Endothelial cell of umbilical vein (primary cell): Measurements from ENCODE around the gene ADAMTS6. TPM values are rescaled to one million over a fixed set of nuclear protein-coding genes. Genes with fewer than 3 reads are reported as not detected.

Experiments used
- BruUV-seq: library from RNA; stranded (reverse); fragments of 400-500 nt; replicated peaks from 2 replicates; lab custom pipeline; 2021; lab: Mats Ljungman, UMichigan
- CTCF ChIA-PET: fragments of 300-600, 350-600 bp; sonication (Branson Sonifier 250); formaldehyde crosslinking; loops from one replicate; lab custom pipeline; 2021; ENCODE audit warnings: antibody characterized with exemption, inconsistent platforms; lab: Charles Lee
- POLR2A ChIA-PET: fragments of 300-600, 350-600 bp; sonication (Branson Sonifier 250); formaldehyde crosslinking; loops from one replicate; lab custom pipeline; 2021; ENCODE audit warnings: antibody characterized with exemption, inconsistent platforms; lab: Charles Lee
- DNase-seq: peaks from one replicate; pipeline ENCODE4 v3.0.0-alpha.2; 2011; ENCODE audit warnings: low read depth, low spot score
- FAIRE-seq: peaks from 2 replicates; lab custom pipeline; 2011; peaks lifted over from hg19 to GRCh38; lab: Jason Lieb, UNC
- H2AFZ ChIP-seq: 2 replicates; pipeline ENCODE4 v1.6.0; 2012; ENCODE audit warnings: low read depth, low read length, control low read depth, inconsistent platforms
- H3K27ac ChIP-seq: 2 replicates; pipeline ENCODE4 v1.5.1; 2011; ENCODE audit warnings: low read depth, mild to moderate bottlenecking, control low read depth, low read length, moderate library complexity; ENCODE audit not compliant: insufficient read depth
- H3K27me3 ChIP-seq, 2 experiments: 2 replicates each; pipeline versions ENCODE4 v1.6.0 to v1.6.1; 2011; ENCODE audit warnings: low read length in 2 of 2, mixed read lengths in 1 of 2; ENCODE audit not compliant: control insufficient read depth in 2 of 2, insufficient read depth in 2 of 2
- H3K36me3 ChIP-seq, 2 experiments: 2 replicates in 1 of 2; 3 replicates in 1 of 2; pipeline ENCODE4 v1.5.1; 2011; ENCODE audit warnings: low read length in 2 of 2, mild to moderate bottlenecking in 1 of 2, moderate library complexity in 1 of 2; ENCODE audit not compliant: control insufficient read depth in 2 of 2, insufficient read depth in 2 of 2; ENCODE audit errors: extremely low read depth in 1 of 2
- H3K4me1 ChIP-seq: 3 replicates; pipeline ENCODE4 v1.5.1; 2011; ENCODE audit warnings: mild to moderate bottlenecking, low read length; ENCODE audit not compliant: control insufficient read depth, insufficient read depth; ENCODE audit errors: extremely low read depth
- H3K4me2 ChIP-seq: 2 replicates; pipeline ENCODE4 v1.6.1; 2011; ENCODE audit warnings: low read length, control low read depth, mixed read lengths; ENCODE audit not compliant: insufficient read depth
- H3K4me3 ChIP-seq, 3 experiments: fragments of 200-600 bp in 1 of 3; sonication (generic), shearing (Covaris generic) in 1 of 3; replicated peaks in 1 of 3; 2 replicates each; pipeline ENCODE4 v1.5.1; 2011 to 2016; ENCODE audit warnings: control low read depth in 3 of 3, low read length in 3 of 3, mild to moderate bottlenecking in 2 of 3, inconsistent platforms in 1 of 3, low read depth in 1 of 3, moderate library complexity in 1 of 3; ENCODE audit not compliant: insufficient read depth in 1 of 3
- H3K79me2 ChIP-seq: 2 replicates; pipeline ENCODE4 v1.6.0; 2012; ENCODE audit warnings: low read length, inconsistent platforms; ENCODE audit not compliant: control insufficient read depth, insufficient read depth
- H3K9ac ChIP-seq: replicated peaks from 2 replicates; pipeline ENCODE3; 2011; ENCODE audit warnings: low read length, control low read depth; ENCODE audit not compliant: insufficient read depth; ENCODE audit errors: extremely low read depth
- H3K9me1 ChIP-seq: replicated peaks from 3 replicates; pipeline ENCODE4 v1.6.0; 2011; ENCODE audit warnings: mild to moderate bottlenecking, low read length; ENCODE audit not compliant: control insufficient read depth, insufficient read depth; ENCODE audit errors: extremely low read depth
- H3K9me3 ChIP-seq: replicated peaks from 2 replicates; pipeline ENCODE4 v1.5.1; 2012; ENCODE audit warnings: low read length, inconsistent platforms; ENCODE audit not compliant: control insufficient read depth, insufficient read depth
- H4K20me1 ChIP-seq: replicated peaks from 2 replicates; pipeline ENCODE3; 2011; ENCODE audit warnings: mild to moderate bottlenecking, low read length; ENCODE audit not compliant: control insufficient read depth, insufficient read depth; ENCODE audit errors: extremely low read depth
- CTCF ChIP-seq, 2 donors: IDR thresholded peaks; 1 replicate in 1 of 2; 2 replicates in 1 of 2; pipeline ENCODE4 v1.5.1; 2011; ENCODE audit warnings: low read length in 2 of 2, mild to moderate bottlenecking in 2 of 2, moderate library complexity in 2 of 2, control low read depth in 1 of 2, inconsistent platforms in 1 of 2, low read depth in 1 of 2; ENCODE audit not compliant: insufficient read depth in 1 of 2; ENCODE audit errors: extremely low read depth in 1 of 2
- EZH2 ChIP-seq: IDR thresholded peaks from 2 replicates; pipeline ENCODE4 v1.6.1; 2012; ENCODE audit warnings: borderline replicate concordance, low read depth, mild to moderate bottlenecking, moderate library complexity, low read length, inconsistent platforms; ENCODE audit not compliant: severe bottlenecking
- FOS ChIP-seq: IDR thresholded peaks from 2 replicates; pipeline ENCODE4 v1.6.1; 2011; ENCODE audit warnings: mild to moderate bottlenecking, low read length, moderate library complexity, borderline replicate concordance; ENCODE audit not compliant: insufficient read depth
- GATA2 ChIP-seq: IDR thresholded peaks from 2 replicates; pipeline ENCODE4 v1.7.0; 2011; ENCODE audit warnings: low read depth, mild to moderate bottlenecking, moderate library complexity, mixed read lengths, low read length; ENCODE audit not compliant: insufficient read length, insufficient read depth
- JUN ChIP-seq: IDR thresholded peaks from 2 replicates; pipeline ENCODE4 v1.6.1; 2011; ENCODE audit warnings: borderline replicate concordance, low read depth; ENCODE audit not compliant: insufficient read length, insufficient read depth
- MAX ChIP-seq: IDR thresholded peaks from 2 replicates; pipeline ENCODE4 v1.6.1; 2011; ENCODE audit not compliant: insufficient read depth, insufficient read length
- MYC ChIP-seq: IDR thresholded peaks from one replicate; pipeline ENCODE4 v1.6.1; 2011; ENCODE audit warnings: mild to moderate bottlenecking, low read depth, low read length
- POLR2A ChIP-seq: IDR thresholded peaks from 2 replicates; pipeline ENCODE4 v1.6.1; 2012; ENCODE audit warnings: low read depth, mild to moderate bottlenecking, control low read depth, low read length
- POLR2AphosphoS5 ChIP-seq: IDR thresholded peaks from 2 replicates; pipeline ENCODE4 v1.6.1; 2012; ENCODE audit warnings: low read depth, mild to moderate bottlenecking, control low read depth, low read length, moderate library complexity; ENCODE audit not compliant: insufficient read depth
- dilution Hi-C: fragments of 300-500 bp; cut with MboI; formaldehyde crosslinking; loops from one replicate; pipeline ENCODE4 v1.15.0; 2019; ENCODE audit warnings: low sequenced_read_pairs; ENCODE audit not compliant: extremely low pct_ligation_motif_present
- intact Hi-C: fragments of 100-400 bp; cut with micrococcal nuclease; formaldehyde crosslinking; loops from one replicate; pipeline ENCODE4 v1.10.0; 2022
- polyA plus RNA-seq, 4 experiments: library from polyadenylated mRNA; depleted of rRNA in 3 of 4; stranded (reverse) in 3 of 4; unstranded in 1 of 4; fragments of >200 nt; gene quantifications; 2 replicates each; pipeline versions ENCODE4 v1.2.1 to v1.2.3, GENCODE V29; 2011 to 2012; ENCODE audit warnings: missing spikeins in 1 of 4
- total RNA-seq: library from RNA; stranded (reverse); gene quantifications from 2 replicates; pipeline ENCODE4 v1.2.3, GENCODE V29; 2021

Gene ADAMTS6
- total and polyA plus RNA-seq, 2 donors (not counting 3 experiments of a cell fraction or from before 2014, with no cell fraction given), result 20.4 to 43.4 TPM

DNA sequence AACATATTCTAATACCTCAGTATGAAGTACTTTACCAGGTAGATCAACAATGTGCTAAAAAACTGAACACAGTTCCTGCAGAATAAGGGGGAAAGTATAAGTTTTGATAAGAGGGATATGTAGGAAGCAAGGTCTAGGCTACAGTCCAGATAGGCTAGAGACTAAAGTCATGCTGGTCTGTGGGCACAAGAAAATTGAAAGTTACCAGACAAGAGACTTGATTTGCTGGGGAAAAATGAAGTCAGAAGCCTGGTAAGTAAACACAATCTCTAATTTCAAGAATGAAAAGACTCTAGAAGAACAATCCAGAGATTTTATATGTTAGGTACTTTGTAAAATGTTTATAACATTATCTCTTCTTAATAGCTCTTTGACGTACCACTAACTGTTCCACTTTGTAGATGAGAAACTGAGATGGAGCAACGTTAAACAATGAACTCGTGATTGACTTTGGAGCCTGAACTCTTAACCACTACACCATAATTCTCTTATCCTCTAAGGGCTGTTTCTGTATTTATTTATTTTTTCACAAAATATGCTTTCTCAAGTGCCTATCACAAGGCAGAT lies 19.5 kb downstream of the ADAMTS6 start:
- H3K9ac ChIP-seq, result no peak overlapping the region
- ChIA-PET POLR2A (no interaction called here), CTCF (interaction anchor here (1.1 kb wide), 1 partner anchor 12 kb away, joined by 4 read pairs; no protein-coding TSS in a partner anchor)
- intact Hi-C loops (no loop called here), dilution Hi-C loops (no loop called here)
- H4K20me1 ChIP-seq, result no peaks in the 10 kb centered on the region
- no peaks in the 10 kb centered on the region for H3K9me3 ChIP-seq
- TF ChIP-seq GATA2 (no peak), EZH2 (no peak), MYC (no peak), POLR2AphosphoS5 (no peak), FOS (no peak), CTCF (IDR thresholded peaks at IDR 0.05; ENCODE audit: extremely low read depth in 1 of 2, insufficient read depth in 1 of 2, low read depth in 1 of 2, low read length in 2 of 2) (no peak), POLR2A (no peak), JUN (no peak), MAX (no peak)
- H3K4me2 ChIP-seq, result no peak overlapping the region
- no peaks in the 10 kb centered on the region for H3K4me1 ChIP-seq
- peaks cover 34% of the 10 kb centered on the region for H3K79me2 ChIP-seq
- no peak for FAIRE-seq
- BruUV-seq, result no TSS peak
- H3K36me3 ChIP-seq, result peaks cover 0 to 31% of the 10 kb centered on the region in 2 experiments
- H3K4me3 ChIP-seq, result no peak overlapping the region
- no peaks in the 10 kb centered on the region for H3K9me1 ChIP-seq
- no peak overlapping the region for H3K27ac ChIP-seq
- H2AFZ ChIP-seq, result no peak overlapping the region
- no peaks in the 10 kb centered on the region for H3K27me3 ChIP-seq
- DNase-seq, result no peak
